H1 (cell line): ENCODE measurements around the gene PLAC1. TPM values are rescaled to one million over a fixed set of nuclear protein-coding genes. Genes with fewer than 3 reads are reported as not detected.

ENCODE experiments used
- CTCF ChIA-PET: fragments of 300-600 bp; sonication (Branson Sonifier 250); formaldehyde crosslinking; loops from one replicate; lab custom pipeline; 2021; ENCODE audit not compliant: partially characterized antibody; lab: Charles Lee
- POLR2A ChIA-PET: fragments of 300-600 bp; sonication (Branson Sonifier 250); formaldehyde crosslinking; loops from one replicate; lab custom pipeline; 2021; ENCODE audit warnings: inconsistent platforms; ENCODE audit not compliant: partially characterized antibody; lab: Charles Lee
- DNase-seq, 2 experiments: peaks; one replicate each; pipeline versions ENCODE4 v3.0.0 to v3.0.0-alpha.2; 2010 to 2022; ENCODE audit warnings: low spot score in 2 of 2, low read depth in 1 of 2, mixed read lengths in 1 of 2
- FAIRE-seq: peaks from 2 replicates; lab custom pipeline; 2011; peaks lifted over from hg19 to GRCh38; lab: Jason Lieb, UNC
- H2AFZ ChIP-seq: 2 replicates; pipeline ENCODE4 v1.8.1; 2012; ENCODE audit warnings: low read length, inconsistent platforms
- H2AK5ac ChIP-seq: 2 replicates; pipeline ENCODE4 v1.6.1; 2013; ENCODE audit warnings: low read depth, low read length
- H2BK120ac ChIP-seq: replicated peaks from 2 replicates; pipeline ENCODE3; 2013; ENCODE audit warnings: low read depth, low read length, inconsistent platforms
- H2BK12ac ChIP-seq: 2 replicates; pipeline ENCODE4 v1.6.1; 2013; ENCODE audit warnings: low read depth, low read length
- H2BK15ac ChIP-seq: 2 replicates; pipeline ENCODE4 v1.6.1; 2013; ENCODE audit warnings: low read length
- H2BK20ac ChIP-seq: 2 replicates; pipeline ENCODE4 v1.6.1; 2013; ENCODE audit warnings: low read length
- H2BK5ac ChIP-seq: 2 replicates; pipeline ENCODE4 v1.6.1; 2013; ENCODE audit warnings: low read depth, low read length
- H3K14ac ChIP-seq: 2 replicates; pipeline ENCODE4 v1.6.1; 2013; ENCODE audit warnings: inconsistent platforms; ENCODE audit not compliant: insufficient read length
- H3K18ac ChIP-seq: 2 replicates; pipeline ENCODE4 v1.6.1; 2013; ENCODE audit warnings: low read length; ENCODE audit errors: extremely low read depth
- H3K23ac ChIP-seq: 2 replicates; pipeline ENCODE4 v1.6.1; 2013; ENCODE audit warnings: inconsistent platforms; ENCODE audit not compliant: insufficient read length
- H3K23me2 ChIP-seq: 2 replicates; pipeline ENCODE4 v1.6.1; 2013; ENCODE audit warnings: low read depth, low read length
- H3K27ac ChIP-seq: 2 replicates; pipeline ENCODE4 v1.6.1; 2011; ENCODE audit warnings: low read depth, low read length, inconsistent platforms
- H3K27me3 ChIP-seq, 4 experiments: replicated peaks in 1 of 4; 1 replicate in 1 of 4; 2 replicates in 3 of 4; pipeline versions ENCODE4 v1.6.1 to v1.8.1; 2011 to 2013; ENCODE audit warnings: low read length in 3 of 4, mild to moderate bottlenecking in 3 of 4, inconsistent platforms in 2 of 4, mixed read lengths in 2 of 4, moderate library complexity in 1 of 4; ENCODE audit not compliant: control insufficient read depth in 3 of 4, insufficient read depth in 3 of 4; ENCODE audit errors: extremely low read depth in 1 of 4
- H3K36me3 ChIP-seq, 4 experiments: 2 replicates each; pipeline versions ENCODE4 v1.6.1 to v1.8.1; 2011 to 2013; ENCODE audit warnings: mild to moderate bottlenecking in 4 of 4, low read length in 3 of 4, moderate library complexity in 2 of 4, control low read depth in 1 of 4, inconsistent platforms in 1 of 4; ENCODE audit not compliant: insufficient read depth in 4 of 4, control insufficient read depth in 2 of 4
- H3K4ac ChIP-seq: replicated peaks from 2 replicates; pipeline ENCODE3; 2013; ENCODE audit warnings: low read length, low read depth, mixed read lengths, inconsistent platforms; ENCODE audit not compliant: insufficient read length
- H3K4me1 ChIP-seq, 4 experiments: replicated peaks in 1 of 4; 1 replicate in 1 of 4; 2 replicates in 3 of 4; pipeline versions ENCODE4 v1.6.1 to v1.8.1; 2011 to 2013; ENCODE audit warnings: low read length in 3 of 4, inconsistent platforms in 2 of 4, mixed read lengths in 1 of 4; ENCODE audit not compliant: insufficient read depth in 4 of 4, control insufficient read depth in 3 of 4
- H3K4me2 ChIP-seq, 2 experiments: 2 replicates each; pipeline versions ENCODE4 v1.6.1 to v1.8.1; 2011 to 2013; ENCODE audit warnings: low read depth in 2 of 2, low read length in 2 of 2, control low read depth in 1 of 2, inconsistent platforms in 1 of 2, mild to moderate bottlenecking in 1 of 2; ENCODE audit not compliant: insufficient read depth in 1 of 2
- H3K4me3 ChIP-seq, 4 experiments: fragments of 200-600, 300-600 bp in 1 of 4; sonication (generic), shearing (Covaris generic), sonication (Bioruptor Twin) in 1 of 4; 2 replicates each; pipeline versions ENCODE4 v1.5.1 to v1.8.1; 2011 to 2016; ENCODE audit warnings: low read length in 4 of 4, low read depth in 3 of 4, control low read depth in 2 of 4, inconsistent platforms in 2 of 4, mild to moderate bottlenecking in 2 of 4, mixed read lengths in 1 of 4, moderate library complexity in 1 of 4; ENCODE audit not compliant: insufficient read depth in 2 of 4; ENCODE audit errors: extremely low read depth in 1 of 4
- H3K56ac ChIP-seq: replicated peaks from 2 replicates; pipeline ENCODE3; 2013; ENCODE audit warnings: low read depth, mild to moderate bottlenecking, mixed read lengths, low read length, inconsistent platforms; ENCODE audit not compliant: insufficient read length
- H3K79me1 ChIP-seq: 2 replicates; pipeline ENCODE4 v1.6.1; 2013; ENCODE audit warnings: low read depth, low read length, control low read depth
- H3K79me2 ChIP-seq, 2 experiments: 2 replicates each; pipeline versions ENCODE4 v1.6.1 to v1.8.1; 2012 to 2013; ENCODE audit warnings: low read length in 2 of 2, mild to moderate bottlenecking in 2 of 2, inconsistent platforms in 1 of 2; ENCODE audit not compliant: insufficient read depth in 2 of 2, control insufficient read depth in 1 of 2
- H3K9ac ChIP-seq, 4 experiments: replicated peaks in 1 of 4; 1 replicate in 1 of 4; 2 replicates in 3 of 4; pipeline versions ENCODE4 v1.6.1 to v1.8.1; 2011 to 2013; ENCODE audit warnings: low read depth in 3 of 4, low read length in 3 of 4, control low read depth in 2 of 4, mild to moderate bottlenecking in 2 of 4, moderate library complexity in 2 of 4, inconsistent platforms in 1 of 4; ENCODE audit errors: extremely low read depth in 1 of 4
- H3K9me3 ChIP-seq, 2 experiments: 2 replicates each; pipeline versions ENCODE4 v1.6.1 to v1.8.1; 2012 to 2013; ENCODE audit warnings: mild to moderate bottlenecking in 2 of 2, moderate library complexity in 2 of 2, control low read depth in 1 of 2, inconsistent platforms in 1 of 2, low read depth in 1 of 2, low read length in 1 of 2, mixed read lengths in 1 of 2; ENCODE audit not compliant: insufficient read depth in 2 of 2
- H4K20me1 ChIP-seq, 2 experiments: replicated peaks in 1 of 2; 2 replicates each; pipeline versions ENCODE3 to v1.8.1; 2011 to 2013; ENCODE audit warnings: inconsistent platforms in 2 of 2, low read length in 2 of 2, mild to moderate bottlenecking in 1 of 2; ENCODE audit not compliant: insufficient read depth in 2 of 2, control insufficient read depth in 1 of 2
- H4K5ac ChIP-seq: 2 replicates; pipeline ENCODE4 v1.6.1; 2013; ENCODE audit warnings: low read length, low read depth, mixed read lengths, inconsistent platforms; ENCODE audit not compliant: insufficient read length
- H4K8ac ChIP-seq: 2 replicates; pipeline ENCODE4 v1.8.0; 2013; ENCODE audit warnings: mild to moderate bottlenecking, moderate library complexity, low read length, inconsistent platforms; ENCODE audit not compliant: insufficient read depth; ENCODE audit errors: extremely low read depth
- H4K91ac ChIP-seq: replicated peaks from 2 replicates; pipeline ENCODE3; 2013; ENCODE audit warnings: low read length, mixed read lengths, inconsistent platforms; ENCODE audit not compliant: insufficient read length
- CBX8 ChIP-seq: fragments of 300-800, 300-1000 bp; sonication (generic); IDR thresholded peaks from 2 replicates; pipeline ENCODE4 v1.7.1; 2016; ENCODE audit warnings: low read depth, low read length, borderline replicate concordance
- CEBPB ChIP-seq: IDR thresholded peaks from 2 replicates; pipeline ENCODE4 v1.6.1; 2012; ENCODE audit warnings: low read depth, low read length
- PHF8 ChIP-seq: fragments of 200-600 bp; sonication (generic); conservative IDR thresholded peaks from 2 replicates; pipeline ENCODE4 v1.7.1; 2012; ENCODE audit warnings: low read depth, mild to moderate bottlenecking, inconsistent platforms, low read length, moderate library complexity
- RXRA ChIP-seq: IDR thresholded peaks from 2 replicates; pipeline ENCODE4 v1.6.1; 2011; ENCODE audit warnings: low read depth, mild to moderate bottlenecking, low read length, moderate library complexity; ENCODE audit not compliant: insufficient read depth
- TAF7 ChIP-seq: optimal IDR thresholded peaks from 2 replicates; pipeline ENCODE3; 2011; ENCODE audit warnings: low read depth, mild to moderate bottlenecking, inconsistent platforms, low read length, moderate library complexity, borderline replicate concordance
- TEAD4 ChIP-seq: IDR thresholded peaks from 2 replicates; pipeline ENCODE4 v1.6.1; 2012; ENCODE audit warnings: low read depth, low read length, inconsistent platforms, mixed read lengths
- YY1 ChIP-seq: IDR thresholded peaks from 2 replicates; pipeline ENCODE4 v1.6.1; 2011; ENCODE audit warnings: low read depth, mild to moderate bottlenecking, low read length
- WGBS, 2 experiments: shearing (Covaris generic) in 1 of 2; methylation state at CpG; one replicate each; pipeline versions ENCODE4 v1.1.6 to v1.1.7; 2013 to 2015; ENCODE audit warnings: low lambda C conversion rate in 2 of 2, mixed read lengths in 2 of 2, inconsistent platforms in 1 of 2, low coverage in 1 of 2, missing lambda C conversion rate in 1 of 2; ENCODE audit not compliant: insufficient replicate concordance in 2 of 2, insufficient coverage in 1 of 2, insufficient read length in 1 of 2; ENCODE audit errors: extremely low coverage in 1 of 2, missing lambda C conversion rate in 1 of 2; 5-methylcytosine and 5-hydroxymethylcytosine counted together
- polyA plus RNA-seq, 7 experiments: library from polyadenylated mRNA; depleted of rRNA in 3 of 7; stranded (reverse) in 5 of 7; unstranded in 2 of 7; fragments of >200 nt in 5 of 7; fragments of 200-250 nt in 2 of 7; gene quantifications; 1 replicate in 5 of 7; 2 replicates in 1 of 7; 4 replicates in 1 of 7; pipeline versions ENCODE4 v1.2.1 to v1.2.3, GENCODE V29; 2011 to 2013; ENCODE audit warnings: missing spikeins in 2 of 7, mixed read lengths in 2 of 7
- total RNA-seq: library from RNA; stranded (reverse); fragmentation: NEBNext Ultra II Directional; extraction: Animal tissue kit (Norgen Biotek cat#: 25700); gene quantifications from 2 replicates; pipeline ENCODE4 v1.2.1, GENCODE V29; 2021

The PLAC1 gene
- total and polyA plus RNA-seq, 2 of the 8 experiments (the other 6 are each of a cell fraction or from before 2014, with no cell fraction given) = 1.8 TPM; not detected in 1

GRCh38 chrX:134676436-134676835 is 18.2 kb upstream of the PLAC1 start:
- no peak overlapping the region for H4K91ac ChIP-seq
- no peak overlapping the region for H3K23ac ChIP-seq
- 80% methylated on average over 2 of the region's 2 CpGs; no CpG with 5 or more reads in 1 of the 2 experiments for WGBS, 2 experiments
- H3K4me3 ChIP-seq = no peak overlapping the region
- no peak overlapping the region for H3K56ac ChIP-seq
- no peaks in the 10 kb centered on the region for H3K23me2 ChIP-seq
- TF ChIP-seq YY1 = no peak
- TF ChIP-seq CEBPB = no peak
- no peak for TF ChIP-seq TAF7
- TF ChIP-seq RXRA = no peak
- no peak for TF ChIP-seq TEAD4
- no peak for TF ChIP-seq CBX8
- no peak for TF ChIP-seq PHF8
- H3K9me3 ChIP-seq = no peaks in the 10 kb centered on the region
- H4K8ac ChIP-seq = no peak overlapping the region
- no peaks in the 10 kb centered on the region for H3K79me1 ChIP-seq
- H4K20me1 ChIP-seq = no peaks in the 10 kb centered on the region
- no peak overlapping the region for H2BK15ac ChIP-seq
- H3K9ac ChIP-seq = no peak overlapping the region
- no peak for DNase-seq
- H3K36me3 ChIP-seq = no peaks in the 10 kb centered on the region
- no peaks in the 10 kb centered on the region for H3K79me2 ChIP-seq
- no peak overlapping the region for H4K5ac ChIP-seq
- H2AFZ ChIP-seq = no peak overlapping the region
- no peak overlapping the region for H3K18ac ChIP-seq
- H3K4ac ChIP-seq = no peak overlapping the region
- no peaks in the 10 kb centered on the region for H3K4me1 ChIP-seq
- H2BK20ac ChIP-seq = no peak overlapping the region
- H3K14ac ChIP-seq = no peak overlapping the region
- H2BK120ac ChIP-seq = no peak overlapping the region
- H3K4me2 ChIP-seq = no peak overlapping the region
- no peak overlapping the region for H2AK5ac ChIP-seq
- ChIA-PET CTCF (no interaction called here), POLR2A (no interaction called here)
- no peak overlapping the region for H2BK12ac ChIP-seq
- H3K27me3 ChIP-seq = no peaks in the 10 kb centered on the region
- H2BK5ac ChIP-seq = no peak overlapping the region
- no peak overlapping the region for H3K27ac ChIP-seq
- FAIRE-seq = no peak
